Lung (tissue), 12 donors: Measurements from ENCODE around the gene LRRC1. TPM values are rescaled to one million over a fixed set of nuclear protein-coding genes. Genes with fewer than 3 reads are reported as not detected.

Experiments
- ATAC-seq: fragments of 200-7000 bp; cut with Tn5 transposase; one replicate; pipeline ENCODE4 v1.9.1; 2020; ENCODE audit warnings: moderate number of reproducible peaks; ENCODE audit not compliant: insufficient read depth, low FRiP score
- DNase-seq, 3 donors: peaks; one replicate each; pipeline ENCODE4 v3.0.0-alpha.2; 2013 to 2017
- H3K27ac ChIP-seq, 2 donors: one replicate each; pipeline ENCODE4 v1.5.1; 2013; ENCODE audit warnings: mild to moderate bottlenecking in 2 of 2, moderate library complexity in 2 of 2, control low read depth in 1 of 2, inconsistent platforms in 1 of 2, low read depth in 1 of 2, low read length in 1 of 2
- H3K27me3 ChIP-seq, 3 donors: one replicate each; pipeline ENCODE4 v1.5.1; 2013; ENCODE audit warnings: low read length in 2 of 3; ENCODE audit not compliant: control insufficient read depth in 3 of 3, insufficient read depth in 3 of 3
- H3K36me3 ChIP-seq, 4 donors: one replicate each; pipeline ENCODE4 v1.5.1; 2013; ENCODE audit warnings: low read length in 4 of 4, mild to moderate bottlenecking in 1 of 4, moderate library complexity in 1 of 4; ENCODE audit not compliant: control insufficient read depth in 4 of 4, insufficient read depth in 4 of 4
- H3K4me1 ChIP-seq, 5 donors: one replicate each; pipeline ENCODE4 v1.5.1; 2013; ENCODE audit warnings: low read length in 5 of 5, mild to moderate bottlenecking in 2 of 5, moderate library complexity in 1 of 5; ENCODE audit not compliant: control insufficient read depth in 5 of 5, insufficient read depth in 5 of 5
- H3K4me3 ChIP-seq: one replicate; pipeline ENCODE4 v1.5.1; 2013; ENCODE audit warnings: mild to moderate bottlenecking, control low read depth, moderate library complexity
- H3K9ac ChIP-seq, 2 donors: one replicate each; pipeline ENCODE4 v1.5.1; 2013; ENCODE audit warnings: low read length in 2 of 2, control low read depth in 1 of 2; ENCODE audit not compliant: insufficient read depth in 1 of 2
- H3K9me3 ChIP-seq, 4 donors: one replicate each; pipeline ENCODE4 v1.5.1; 2013; ENCODE audit warnings: low read length in 3 of 4, mild to moderate bottlenecking in 1 of 4, moderate library complexity in 1 of 4; ENCODE audit not compliant: control insufficient read depth in 4 of 4, insufficient read depth in 3 of 4
- CTCF ChIP-seq: IDR thresholded peaks from 2 replicates; pipeline ENCODE4 v1.5.1; 2012; ENCODE audit warnings: mild to moderate bottlenecking; ENCODE audit errors: control extremely low read depth, extremely low read depth
- WGBS, 2 donors: extraction: QIAGEN DNeasy Blood & Tissue Kit; methylation state at CpG; one replicate each; pipeline ENCODE4 v1.1.7; 2013; 5-methylcytosine and 5-hydroxymethylcytosine counted together
- polyA plus RNA-seq, 2 donors: library from polyadenylated mRNA; stranded (reverse); fragments of 200-250 nt; gene quantifications; one replicate each; pipeline ENCODE4 v1.2.1, GENCODE V29; 2013
- total RNA-seq, 2 donors: library from RNA; depleted of rRNA in 1 of 2; stranded (reverse); fragments of >200 nt in 1 of 2; gene quantifications; one replicate each; pipeline ENCODE4 v1.2.1, GENCODE V29; 2014 to 2021
- donor health status: control.
- donor health status: control.
- donor health status: Bipolar disorder and iron deficiency.
- donor health status: healthy.
- donor health status: DM: yes; HTN: yes; CAD: no.

Gene LRRC1
- total and polyA plus RNA-seq, 4 donors = 4.8 to 19.9 (median 9.9) TPM

GRCh38 chr6:53912661-53913060 is 117.9 kb downstream of the LRRC1 start:
- 100% methylated on average over 1 of the region's 1 CpG for WGBS, 2 donors
- no peak for TF ChIP-seq CTCF
- Histone ChIP-seq H3K4me1 (peaks cover 0 to 2% (median 0%) of the 10 kb centered on the region in 5 donors), H3K27me3 (no peaks in the 10 kb centered on the region), H3K9ac (no peak overlapping the region), H3K27ac (no peak overlapping the region), H3K4me3 (no peak overlapping the region), H3K9me3 (no peaks in the 10 kb centered on the region), H3K36me3 (peaks cover 0 to 4% (median 0%) of the 10 kb centered on the region in 4 donors)
- ATAC-seq (no peak), DNase-seq (no peak)

- ATAC-seq (no peak), DNase-seq (no peak)
- Histone ChIP-seq H3K27ac (no peak overlapping the region), H3K36me3 (peaks cover 0 to 4% (median 0%) of the 10 kb centered on the region in 4 donors), H3K4me1 (peaks cover 0 to 2% (median 0%) of the 10 kb centered on the region in 5 donors), H3K9me3 (no peaks in the 10 kb centered on the region), H3K4me3 (no peak overlapping the region), H3K9ac (no peak overlapping the region), H3K27me3 (no peaks in the 10 kb centered on the region)
- TF ChIP-seq CTCF = no peak
- 97 to 98% methylated on average over 1 of the region's 1 CpG for WGBS, 2 donors
These were observed 118.5 kb downstream of the LRRC1 start for GRCh38 chr6:53913286-53913685.

GRCh38 chr6:53915026-53915691 is 120.4 kb downstream of the LRRC1 start:
- WGBS, 2 donors = 96% methylated on average over 5 of the region's 5 CpGs
- H3K9me3 ChIP-seq = no peaks in the 10 kb centered on the region
- no peaks in the 10 kb centered on the region for H3K27me3 ChIP-seq
- peaks cover 0 to 2% (median 0%) of the 10 kb centered on the region in 5 donors for H3K4me1 ChIP-seq
- peaks cover 0 to 3% (median 1%) of the 10 kb centered on the region in 4 donors for H3K36me3 ChIP-seq
- no peak overlapping the region for H3K9ac ChIP-seq
- no peak for ATAC-seq
- H3K4me3 ChIP-seq = no peak overlapping the region
- H3K27ac ChIP-seq = no peak overlapping the region
- DNase-seq = no peak
- no peak for TF ChIP-seq CTCF
